DND-41 (cell line): ENCODE results near the gene CCDC148.

Source experiments
- ATAC-seq: fragments of 200-7000 bp; cut with Tn5 transposase; 3 replicates; pipeline ENCODE4 v1.9.1; 2021; ENCODE audit warnings: low read depth; ENCODE audit not compliant: insufficient read depth
- DNase-seq: peaks from one replicate; pipeline ENCODE4 v3.0.0-alpha.2; 2020
- H2AFZ ChIP-seq: 2 replicates; pipeline ENCODE4 v1.6.0; 2012; ENCODE audit warnings: low read depth, low read length
- H3K27ac ChIP-seq: 2 replicates; pipeline ENCODE4 v1.5.1; 2012; ENCODE audit warnings: low read length, inconsistent platforms
- H3K27me3 ChIP-seq: fragments of 200-600 bp; sonication (generic); 2 replicates; pipeline ENCODE4 v1.6.0; 2012; ENCODE audit warnings: low read length, mild to moderate bottlenecking, inconsistent platforms; ENCODE audit not compliant: insufficient read depth, poor library complexity
- H3K36me3 ChIP-seq: 2 replicates; pipeline ENCODE4 v1.5.1; 2012; ENCODE audit warnings: low read length, inconsistent platforms; ENCODE audit not compliant: insufficient read depth
- H3K4me1 ChIP-seq: 2 replicates; pipeline ENCODE4 v1.5.1; 2012; ENCODE audit warnings: mild to moderate bottlenecking, low read length; ENCODE audit not compliant: insufficient read depth
- H3K4me2 ChIP-seq: 2 replicates; pipeline ENCODE4 v1.6.0; 2012; ENCODE audit warnings: mild to moderate bottlenecking, moderate library complexity, low read length, inconsistent platforms; ENCODE audit not compliant: insufficient read depth
- H3K4me3 ChIP-seq, 2 experiments: fragments of 200-600 bp in 1 of 2; shearing (Covaris generic) in 1 of 2; 2 replicates each; pipeline ENCODE4 v1.5.1; 2012 to 2016; ENCODE audit warnings: inconsistent platforms in 2 of 2, low read length in 2 of 2, mild to moderate bottlenecking in 2 of 2, low read depth in 1 of 2, moderate library complexity in 1 of 2
- H3K79me2 ChIP-seq: 2 replicates; pipeline ENCODE4 v1.6.0; 2012; ENCODE audit warnings: low read length, inconsistent platforms; ENCODE audit not compliant: insufficient read depth
- H3K9ac ChIP-seq: 2 replicates; pipeline ENCODE4 v1.6.0; 2012; ENCODE audit warnings: low read depth, mild to moderate bottlenecking, inconsistent platforms, low read length, moderate library complexity
- H3K9me3 ChIP-seq: 2 replicates; pipeline ENCODE4 v1.5.1; 2012; ENCODE audit warnings: low read length, moderate library complexity, mild to moderate bottlenecking, inconsistent platforms; ENCODE audit not compliant: insufficient read depth, severe bottlenecking
- H4K20me1 ChIP-seq: 2 replicates; pipeline ENCODE4 v1.6.0; 2012; ENCODE audit warnings: low read length; ENCODE audit not compliant: insufficient read depth
- CTCF ChIP-seq: IDR thresholded peaks from 2 replicates; pipeline ENCODE4 v1.5.1; 2012; ENCODE audit warnings: borderline replicate concordance, low read length, moderate library complexity, mild to moderate bottlenecking; ENCODE audit not compliant: poor library complexity, severe bottlenecking; ENCODE audit errors: extremely low read depth
- EZH2 ChIP-seq: IDR thresholded peaks from 3 replicates; pipeline ENCODE4 v1.6.1; 2012; ENCODE audit warnings: borderline replicate concordance, low read depth, mild to moderate bottlenecking, moderate library complexity, low read length, inconsistent platforms; ENCODE audit not compliant: severe bottlenecking

The CCDC148 gene

GRCh38 chr2:158291544-158292180 lies 164.9 kb downstream of the CCDC148 start:
- H3K79me2 ChIP-seq: no peaks in the 10 kb centered on the region
- no peaks in the 10 kb centered on the region for H4K20me1 ChIP-seq
- H3K9me3 ChIP-seq: no peaks in the 10 kb centered on the region
- H3K36me3 ChIP-seq: no peaks in the 10 kb centered on the region
- ATAC-seq (no peak), DNase-seq (no peak)
- no peak overlapping the region for H2AFZ ChIP-seq
- H3K4me3 ChIP-seq: no peak overlapping the region
- H3K9ac ChIP-seq: no peak overlapping the region
- no peak overlapping the region for H3K27ac ChIP-seq
- TF ChIP-seq EZH2 (no peak), CTCF (no peak)
- no peaks in the 10 kb centered on the region for H3K4me1 ChIP-seq
- no peak overlapping the region for H3K4me2 ChIP-seq
- no peaks in the 10 kb centered on the region for H3K27me3 ChIP-seq

GRCh38 chr2:158290225-158290624 lies 166.3 kb downstream of the CCDC148 start:
- DNase-seq: no peak
- H3K79me2 ChIP-seq: no peaks in the 10 kb centered on the region
- H3K27me3 ChIP-seq: no peaks in the 10 kb centered on the region
- no peaks in the 10 kb centered on the region for H3K36me3 ChIP-seq
- ATAC-seq: no peak
- H2AFZ ChIP-seq: no peak overlapping the region
- TF ChIP-seq CTCF (no peak), EZH2 (no peak)
- no peak overlapping the region for H3K4me3 ChIP-seq
- H3K9me3 ChIP-seq: no peaks in the 10 kb centered on the region
- H3K27ac ChIP-seq: no peak overlapping the region
- no peak overlapping the region for H3K9ac ChIP-seq
- no peaks in the 10 kb centered on the region for H4K20me1 ChIP-seq
- no peaks in the 10 kb centered on the region for H3K4me1 ChIP-seq
- no peak overlapping the region for H3K4me2 ChIP-seq

GRCh38 chr2:158276619-158277471 lies 179.7 kb downstream of the CCDC148 start:
- no peak overlapping the region for H2AFZ ChIP-seq
- H3K4me3 ChIP-seq: no peak overlapping the region
- ATAC-seq: no peak
- H3K4me2 ChIP-seq: no peak overlapping the region
- H3K79me2 ChIP-seq: no peaks in the 10 kb centered on the region
- H3K36me3 ChIP-seq: no peaks in the 10 kb centered on the region
- no peak overlapping the region for H3K9ac ChIP-seq
- H3K9me3 ChIP-seq: no peaks in the 10 kb centered on the region
- no peak overlapping the region for H3K27ac ChIP-seq
- no peaks in the 10 kb centered on the region for H3K4me1 ChIP-seq
- H4K20me1 ChIP-seq: no peaks in the 10 kb centered on the region
- TF ChIP-seq CTCF (no peak), EZH2 (no peak)
- no peak for DNase-seq
- H3K27me3 ChIP-seq: no peaks in the 10 kb centered on the region
